BLaER1 (cell line): ENCODE results near the gene KANSL2.

Experiments
- H3K27ac ChIP-seq: shearing (Covaris generic); formaldehyde crosslinking; 2 replicates; pipeline ENCODE4 v1.8.1; 2022
- H3K27me3 ChIP-seq: shearing (Covaris generic); formaldehyde crosslinking; 2 replicates; pipeline ENCODE4 v1.8.1; 2022
- H3K36me3 ChIP-seq: shearing (Covaris generic); formaldehyde crosslinking; 2 replicates; pipeline ENCODE4 v1.8.1; 2022
- H3K4me1 ChIP-seq: shearing (Covaris generic); formaldehyde crosslinking; 2 replicates; pipeline ENCODE4 v1.8.1; 2022
- H3K4me2 ChIP-seq: shearing (Covaris generic); formaldehyde crosslinking; 2 replicates; pipeline ENCODE4 v1.8.1; 2022
- H3K4me3 ChIP-seq: shearing (Covaris generic); formaldehyde crosslinking; 2 replicates; pipeline ENCODE4 v1.8.1; 2022
- H3K9ac ChIP-seq: shearing (Covaris generic); formaldehyde crosslinking; 2 replicates; pipeline ENCODE4 v1.8.1; 2022
- H3K9me3 ChIP-seq: shearing (Covaris generic); formaldehyde crosslinking; 2 replicates; pipeline ENCODE4 v1.8.1; 2022
- H4K20me1 ChIP-seq: shearing (Covaris generic); formaldehyde crosslinking; 2 replicates; pipeline ENCODE4 v1.8.1; 2022
- Cebpa-rat ChIP-seq: shearing (Covaris generic); IDR thresholded peaks from 2 replicates; pipeline ENCODE4 v1.8.1; 2022

The KANSL2 gene

DNA sequence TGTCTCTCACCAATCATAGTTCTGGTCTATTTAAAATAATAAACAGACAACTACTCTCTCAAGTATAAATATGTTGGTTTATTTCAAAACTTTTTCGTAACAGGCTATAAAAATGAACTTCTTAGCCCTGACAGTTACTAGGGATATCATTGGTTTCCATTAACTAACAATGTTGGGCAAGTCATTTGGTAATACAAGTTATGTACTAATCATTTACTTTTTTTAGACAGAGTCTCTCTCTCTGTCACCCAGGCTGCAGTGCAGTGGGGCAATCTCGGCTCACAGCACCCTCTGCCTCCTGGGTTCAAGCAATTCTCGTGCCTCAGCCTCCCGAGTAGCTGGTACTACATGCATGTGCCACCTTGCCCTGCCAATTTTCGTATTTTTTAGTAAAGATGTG lies 14.6 kb upstream of the KANSL2 start:
- no peak for TF ChIP-seq Cebpa-rat
- Histone ChIP-seq H3K4me3 (no peak overlapping the region), H3K36me3 (peaks cover 93% of the 10 kb centered on the region), H4K20me1 (peaks cover 69% of the 10 kb centered on the region), H3K9me3 (no peaks in the 10 kb centered on the region), H3K27ac (no peak overlapping the region), H3K4me2 (no peak overlapping the region), H3K4me1 (no peaks in the 10 kb centered on the region), H3K27me3 (no peaks in the 10 kb centered on the region), H3K9ac (no peak overlapping the region)

DNA sequence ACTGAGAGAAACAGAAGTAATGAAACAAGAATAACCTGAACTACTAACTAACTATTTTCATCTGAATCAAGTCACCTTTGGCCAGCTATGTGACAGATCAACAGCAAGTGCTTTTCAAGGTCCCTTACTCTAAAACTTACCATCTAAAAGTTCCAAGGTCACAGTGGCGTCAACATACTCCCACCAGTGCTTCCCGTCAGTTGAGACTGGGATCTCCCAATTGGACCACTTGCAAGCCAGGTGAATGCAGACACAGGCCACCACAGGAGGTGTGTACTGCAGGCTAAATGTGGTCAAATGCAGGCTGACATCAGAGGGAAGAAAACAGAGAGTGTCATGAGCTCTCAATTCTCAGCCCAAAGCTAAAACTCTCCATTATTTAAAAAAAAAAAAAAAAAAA lies 13.8 kb upstream of the KANSL2 start:
- no peak for TF ChIP-seq Cebpa-rat
- peaks cover 69% of the 10 kb centered on the region for H4K20me1 ChIP-seq
- no peak overlapping the region for H3K4me3 ChIP-seq
- peaks cover 98% of the 10 kb centered on the region for H3K36me3 ChIP-seq
- H3K27me3 ChIP-seq: no peaks in the 10 kb centered on the region
- H3K4me2 ChIP-seq: no peak overlapping the region
- H3K4me1 ChIP-seq: no peaks in the 10 kb centered on the region
- no peak overlapping the region for H3K27ac ChIP-seq
- H3K9me3 ChIP-seq: no peaks in the 10 kb centered on the region
- no peak overlapping the region for H3K9ac ChIP-seq

DNA sequence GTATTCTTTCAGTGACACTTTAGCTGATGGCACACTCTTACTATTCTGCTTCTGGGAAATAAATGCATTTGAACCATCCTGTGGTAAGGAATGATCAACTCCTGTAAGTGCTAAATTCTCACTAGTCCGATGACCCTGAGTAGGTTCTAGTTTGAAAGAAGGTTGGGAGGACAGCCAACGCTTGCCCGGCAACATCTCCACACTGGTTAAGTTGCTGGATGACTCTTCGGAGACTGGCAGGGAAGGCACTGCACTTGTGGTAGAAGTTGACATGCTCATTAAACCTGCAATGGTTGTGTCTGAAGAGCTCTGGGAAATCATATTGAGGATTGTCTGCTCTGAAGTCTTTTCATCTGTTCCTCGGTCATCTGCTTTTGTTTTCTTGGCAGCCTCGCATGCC lies 12.0 kb upstream of the KANSL2 start:
- Histone ChIP-seq H3K4me1 (no peaks in the 10 kb centered on the region), H3K27ac (no peak overlapping the region), H3K36me3 (peaks cover 98% of the 10 kb centered on the region), H3K9me3 (no peaks in the 10 kb centered on the region), H4K20me1 (peaks cover 70% of the 10 kb centered on the region), H3K9ac (no peak overlapping the region), H3K27me3 (no peaks in the 10 kb centered on the region), H3K4me3 (no peak overlapping the region), H3K4me2 (no peak overlapping the region)
- no peak for TF ChIP-seq Cebpa-rat

DNA sequence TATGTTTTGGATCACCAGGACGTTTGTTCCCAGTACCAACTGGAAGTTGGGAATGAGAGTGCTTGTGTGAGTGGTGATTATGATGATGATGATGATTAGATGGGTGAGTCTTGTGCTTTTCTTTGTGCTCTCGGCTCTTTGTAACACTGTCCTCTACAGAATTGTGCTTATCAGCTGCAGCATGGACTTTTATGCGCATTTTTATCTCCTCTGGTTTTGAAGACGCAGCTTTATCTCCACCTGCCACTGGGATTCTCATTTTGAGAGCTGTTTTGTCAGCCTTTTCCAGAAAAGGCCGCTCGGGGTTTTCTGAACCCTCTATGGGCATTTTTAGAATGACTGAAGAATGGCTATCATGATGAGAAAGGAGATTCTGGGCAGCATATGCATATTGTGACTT lies 11.5 kb upstream of the KANSL2 start:
- Histone ChIP-seq H3K27me3 (no peaks in the 10 kb centered on the region), H3K9ac (no peak overlapping the region), H3K4me3 (no peak overlapping the region), H3K9me3 (no peaks in the 10 kb centered on the region), H4K20me1 (peaks cover 70% of the 10 kb centered on the region), H3K4me2 (no peak overlapping the region), H3K27ac (no peak overlapping the region), H3K36me3 (peaks cover 98% of the 10 kb centered on the region), H3K4me1 (no peaks in the 10 kb centered on the region)
- no peak for TF ChIP-seq Cebpa-rat

DNA sequence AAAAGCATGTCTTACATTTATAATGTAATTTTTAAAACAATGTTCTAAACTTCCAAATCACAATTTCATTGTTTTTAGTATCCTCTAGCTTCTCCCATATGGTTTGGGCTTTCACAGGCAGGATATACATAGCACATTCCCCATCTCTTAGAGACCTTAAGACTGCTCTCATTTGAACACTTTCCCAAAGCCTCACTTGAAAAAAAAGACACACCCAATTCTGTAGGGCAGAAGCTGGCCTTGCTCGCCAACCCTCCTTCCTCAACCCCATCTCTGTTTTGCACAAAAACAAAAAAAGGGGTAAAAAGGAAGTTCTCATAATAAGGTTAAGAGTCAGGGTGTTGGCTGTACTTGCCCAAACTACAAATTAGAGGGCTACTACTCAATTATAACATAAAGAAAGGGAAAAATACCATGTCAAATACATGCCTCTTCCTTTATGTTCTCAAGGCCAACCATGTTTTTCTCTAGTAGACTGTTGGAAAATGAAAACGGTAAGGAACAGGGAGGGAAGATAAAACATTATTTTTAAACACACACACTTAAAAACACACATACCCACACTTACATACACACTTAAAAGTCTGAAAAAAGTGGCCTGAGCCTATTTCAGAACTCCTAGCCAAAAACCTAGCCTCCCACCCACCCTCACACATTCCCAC lies 9.9 kb upstream of the KANSL2 start:
- peaks cover 91% of the 10 kb centered on the region for H3K36me3 ChIP-seq
- peaks cover 66% of the 10 kb centered on the region for H4K20me1 ChIP-seq

DNA sequence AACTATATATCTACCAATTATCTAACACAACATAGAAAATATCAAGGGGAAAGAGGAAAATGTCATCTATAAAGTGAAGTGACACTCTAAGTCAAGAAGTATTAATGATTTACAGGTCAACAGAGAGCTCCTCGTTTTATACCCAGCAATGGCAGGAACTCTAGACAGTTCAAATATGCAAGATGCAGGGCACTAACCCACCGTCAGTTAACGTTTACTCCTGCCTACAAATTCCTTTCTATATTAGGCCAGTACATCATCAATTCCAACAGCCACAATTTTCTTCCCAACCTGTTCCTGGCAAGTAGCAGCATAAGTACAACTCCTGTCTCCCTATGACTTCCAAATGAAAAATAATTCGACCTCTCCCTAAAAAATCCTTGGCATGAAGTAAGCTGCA lies 9.0 kb upstream of the KANSL2 start:
- no peaks in the 10 kb centered on the region for H3K9me3 ChIP-seq
- H3K27me3 ChIP-seq: no peaks in the 10 kb centered on the region
- no peak overlapping the region for H3K4me2 ChIP-seq
- peaks cover 81% of the 10 kb centered on the region for H3K36me3 ChIP-seq
- peaks cover 60% of the 10 kb centered on the region for H4K20me1 ChIP-seq
- no peak for TF ChIP-seq Cebpa-rat
- H3K27ac ChIP-seq: no peak overlapping the region
- no peak overlapping the region for H3K4me3 ChIP-seq
- H3K4me1 ChIP-seq: no peaks in the 10 kb centered on the region
- H3K9ac ChIP-seq: no peak overlapping the region

More for the DNA sequence above, 9.9 kb upstream of the KANSL2 start:
- Histone ChIP-seq H3K9me3 (no peaks in the 10 kb centered on the region), H3K9ac (no peak overlapping the region), H3K27ac (no peak overlapping the region), H3K4me1 (no peaks in the 10 kb centered on the region), H3K27me3 (no peaks in the 10 kb centered on the region), H3K4me3 (no peak overlapping the region), H3K4me2 (no peak overlapping the region)
- TF ChIP-seq Cebpa-rat: no peak

DNA sequence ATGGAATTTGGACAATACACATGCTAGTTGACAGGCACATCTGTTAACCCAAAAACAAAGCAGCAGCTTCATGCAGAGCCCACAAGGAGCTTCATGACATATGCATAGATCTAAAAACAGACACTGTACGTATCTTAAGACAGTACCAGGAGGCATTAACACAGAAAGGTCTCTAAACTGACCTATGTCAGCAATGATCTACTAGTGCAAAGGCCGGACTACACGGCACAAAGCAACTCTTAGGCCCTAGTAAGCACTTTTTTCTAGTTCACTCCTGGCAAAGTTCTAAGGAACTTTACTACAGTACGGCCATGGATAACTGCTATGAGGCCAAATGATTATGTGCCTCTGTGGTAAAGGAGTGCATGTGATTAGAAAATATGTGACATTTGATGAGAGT lies 8.4 kb upstream of the KANSL2 start:
- no peaks in the 10 kb centered on the region for H3K9me3 ChIP-seq
- peaks cover 76% of the 10 kb centered on the region for H3K36me3 ChIP-seq
- no peak overlapping the region for H3K27ac ChIP-seq
- no peak for TF ChIP-seq Cebpa-rat
- H3K9ac ChIP-seq: no peak overlapping the region
- H3K4me1 ChIP-seq: no peaks in the 10 kb centered on the region
- H3K27me3 ChIP-seq: no peaks in the 10 kb centered on the region
- H4K20me1 ChIP-seq: peaks cover 55% of the 10 kb centered on the region
- no peak overlapping the region for H3K4me3 ChIP-seq
- H3K4me2 ChIP-seq: no peak overlapping the region

DNA sequence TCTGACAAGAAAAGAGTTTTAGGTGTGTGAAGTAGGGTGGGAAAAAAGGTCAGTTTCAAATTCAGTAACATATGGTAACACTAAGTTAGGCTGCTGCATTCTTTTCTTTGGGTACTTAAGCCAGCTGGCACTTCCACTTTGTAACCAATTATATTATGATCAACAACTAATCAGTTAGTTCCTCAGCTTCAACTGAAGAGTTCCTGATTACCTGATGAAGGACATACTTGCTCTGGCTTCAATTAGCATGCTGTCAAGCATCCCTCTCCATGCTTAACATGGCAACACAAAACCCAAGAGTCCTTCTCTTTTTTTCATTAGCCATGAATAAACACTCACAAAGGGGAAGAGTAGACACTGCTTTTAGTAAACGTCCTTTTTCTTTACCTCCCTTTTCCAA lies 6.8 kb upstream of the KANSL2 start:
- Histone ChIP-seq H3K4me2 (no peak overlapping the region), H3K27me3 (no peaks in the 10 kb centered on the region), H3K36me3 (peaks cover 60% of the 10 kb centered on the region), H3K9ac (no peak overlapping the region), H3K4me1 (no peaks in the 10 kb centered on the region), H3K4me3 (no peak overlapping the region), H3K9me3 (no peaks in the 10 kb centered on the region), H3K27ac (no peak overlapping the region), H4K20me1 (peaks cover 49% of the 10 kb centered on the region)
- no peak for TF ChIP-seq Cebpa-rat

DNA sequence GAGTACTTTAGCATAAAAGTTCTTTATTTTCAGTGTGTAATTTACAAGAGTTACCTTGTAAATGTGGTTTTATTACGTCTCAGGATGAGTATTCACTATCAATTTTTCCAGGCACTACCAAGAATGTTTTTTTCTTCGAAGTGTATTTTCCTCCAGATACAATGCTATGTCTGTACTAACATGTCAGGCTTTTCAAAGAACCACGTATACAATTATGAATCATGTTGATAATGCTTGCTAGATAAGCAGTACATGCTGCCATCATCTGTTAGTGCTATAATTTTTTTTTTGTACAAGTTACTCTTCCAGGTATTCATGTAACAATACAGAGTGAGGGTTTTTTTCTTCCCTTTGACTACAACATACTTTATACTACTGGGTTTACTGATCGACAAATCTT lies 5.6 kb upstream of the KANSL2 start:
- no peaks in the 10 kb centered on the region for H3K27me3 ChIP-seq
- no peak overlapping the region for H3K4me3 ChIP-seq
- H4K20me1 ChIP-seq: peaks cover 36% of the 10 kb centered on the region
- TF ChIP-seq Cebpa-rat: no peak
- H3K27ac ChIP-seq: no peak overlapping the region
- H3K4me2 ChIP-seq: no peak overlapping the region
- H3K9ac ChIP-seq: no peak overlapping the region
- peaks cover 47% of the 10 kb centered on the region for H3K36me3 ChIP-seq
- H3K9me3 ChIP-seq: no peaks in the 10 kb centered on the region
- H3K4me1 ChIP-seq: peaks cover 5% of the 10 kb centered on the region

DNA sequence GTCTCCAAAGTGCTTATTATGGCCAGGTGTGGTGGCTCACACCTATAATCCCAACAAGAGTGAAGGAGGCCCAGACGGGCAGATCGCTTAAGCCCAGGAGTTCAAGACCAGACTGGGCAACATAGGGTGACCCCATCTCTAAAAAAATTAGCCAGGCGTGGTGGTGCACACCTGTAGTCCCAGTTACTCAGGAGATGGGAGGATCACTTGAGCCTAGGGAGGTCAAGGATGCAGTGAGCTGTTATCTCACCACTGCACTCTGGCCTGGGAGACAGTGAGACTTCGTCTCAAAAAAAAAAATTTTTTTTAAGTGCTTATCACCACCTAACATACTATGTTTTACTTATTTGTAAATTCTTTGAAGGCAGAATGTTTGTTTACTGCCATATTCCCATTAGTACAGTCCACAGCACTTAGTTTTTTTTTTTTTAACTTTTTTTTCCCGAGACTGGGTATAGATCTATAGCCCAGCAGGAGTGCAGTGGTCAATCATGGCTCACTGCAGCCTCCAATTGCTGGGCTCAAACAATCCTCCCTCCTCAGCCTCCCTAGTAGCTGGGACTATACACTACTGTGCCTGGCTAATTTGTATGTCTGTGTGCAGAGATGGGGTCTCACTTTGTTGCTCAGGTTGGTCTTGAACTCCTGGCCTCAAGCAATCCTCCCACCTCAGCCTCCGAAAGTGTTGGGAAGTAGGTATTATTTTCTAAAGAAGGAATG lies 4.7 kb upstream of the KANSL2 start:
- peaks cover 6% of the 10 kb centered on the region for H3K4me1 ChIP-seq
- no peaks in the 10 kb centered on the region for H3K9me3 ChIP-seq
- no peak overlapping the region for H3K27ac ChIP-seq
- peaks cover 40% of the 10 kb centered on the region for H3K36me3 ChIP-seq
- H3K9ac ChIP-seq: no peak overlapping the region
- peaks cover 33% of the 10 kb centered on the region for H4K20me1 ChIP-seq
- TF ChIP-seq Cebpa-rat: no peak
- no peaks in the 10 kb centered on the region for H3K27me3 ChIP-seq
- no peak overlapping the region for H3K4me2 ChIP-seq
- H3K4me3 ChIP-seq: no peak overlapping the region
